Measurements from ENCODE around the gene HELZ. TPM values are rescaled to one million over a fixed set of nuclear protein-coding genes. Genes with fewer than 3 reads are reported as not detected.

Gene HELZ
- total and polyA plus RNA-seq, 2 of the 8 experiments (the other 6 are each of a cell fraction or from before 2014, with no cell fraction given) = 10.0 to 48.7 TPM

- H3K14ac ChIP-seq (ENCODE audit: insufficient read length) = no peak overlapping the region
These were observed 36.1 kb upstream of the HELZ start for GRCh38 chr17:67281053-67281452.

More at GRCh38 chr17:67281053-67281452, 36.1 kb upstream of the HELZ start:
- Histone ChIP-seq H3K27me3 (replicated peaks in 1 of 4; ENCODE audit: control insufficient read depth in 3 of 4, extremely low read depth in 1 of 4, insufficient read depth in 3 of 4, low read length in 3 of 4) (no peaks in the 10 kb centered on the region), H4K91ac (replicated peaks; ENCODE audit: insufficient read length, low read length) (no peak overlapping the region), H4K20me1 (replicated peaks in 1 of 2; ENCODE audit: control insufficient read depth in 1 of 2, insufficient read depth in 2 of 2, low read length in 2 of 2) (no peaks in the 10 kb centered on the region), H3K79me1 (ENCODE audit: low read depth, low read length) (no peaks in the 10 kb centered on the region), H3K23ac (ENCODE audit: insufficient read length) (no peak overlapping the region), H3K56ac (replicated peaks; ENCODE audit: insufficient read length, low read depth, low read length) (no peak overlapping the region), H3K4ac (replicated peaks; ENCODE audit: insufficient read length, low read depth, low read length) (no peak overlapping the region), H2AFZ (ENCODE audit: low read length) (peak overlapping the region; percentile 94; the same call in 1 of the 2 replicates), H2BK20ac (ENCODE audit: low read length) (0 out of 2 replicates have a peak overlapping the region, but pooled peaks have one; percentile 77), H4K5ac (ENCODE audit: insufficient read length, low read depth, low read length) (no peak overlapping the region), H3K36me3 (ENCODE audit: control insufficient read depth in 2 of 4, insufficient read depth in 4 of 4, low read length in 3 of 4) (no peaks in the 10 kb centered on the region), H2BK15ac (ENCODE audit: low read length) (no peak overlapping the region), H3K9me3 (ENCODE audit: insufficient read depth in 2 of 2, low read depth in 1 of 2, low read length in 1 of 2) (no peaks in the 10 kb centered on the region), H3K4me2 (ENCODE audit: insufficient read depth in 1 of 2, low read depth in 2 of 2, low read length in 2 of 2) (peak overlapping the region in 1 of 2 experiments; percentile 29; a peak in 1 of 4 replicates), H2AK5ac (ENCODE audit: low read depth, low read length) (no peak overlapping the region), H2BK12ac (ENCODE audit: low read depth, low read length) (no peak overlapping the region), H2BK5ac (ENCODE audit: low read depth, low read length) (peak overlapping the region; percentile 22; the same call in 1 of the 2 replicates), H3K9ac (replicated peaks in 1 of 4; ENCODE audit: extremely low read depth in 1 of 4, low read depth in 3 of 4, low read length in 3 of 4) (no peak overlapping the region), H3K23me2 (ENCODE audit: low read depth, low read length) (no peaks in the 10 kb centered on the region), H3K27ac (ENCODE audit: low read depth, low read length) (no peak overlapping the region), H3K4me3 (ENCODE audit: extremely low read depth in 1 of 4, insufficient read depth in 2 of 4, low read depth in 3 of 4, low read length in 4 of 4) (no peak overlapping the region), H4K8ac (ENCODE audit: extremely low read depth, insufficient read depth, low read length) (no peak overlapping the region), H3K4me1 (replicated peaks in 1 of 4; ENCODE audit: control insufficient read depth in 3 of 4, insufficient read depth in 4 of 4, low read length in 3 of 4) (peaks cover 2 to 13% (median 4%) of the 10 kb centered on the region in 4 experiments; a peak in 3 of 7 replicates), H2BK120ac (replicated peaks; ENCODE audit: low read depth, low read length) (no peak overlapping the region), H3K79me2 (ENCODE audit: control insufficient read depth in 1 of 2, insufficient read depth in 2 of 2, low read length in 2 of 2) (no peaks in the 10 kb centered on the region), H3K18ac (ENCODE audit: extremely low read depth, low read length) (no peak overlapping the region; the same call in 1 of the 2 replicates)
- 0 out of 2 replicates have a peak, but pooled peaks have one; percentile 18 for TF ChIP-seq TAF1 (IDR thresholded peaks at IDR 0.05; ENCODE audit: low read depth, low read length)
- no peak for TF ChIP-seq TBP (IDR thresholded peaks at IDR 0.05; ENCODE audit: low read depth, low read length)
- ChIA-PET CTCF (ENCODE audit: partially characterized antibody) (interaction anchor here (0.9 to 23.4 kb wide), 6 partner anchors 4 to 126 kb away, joined by 3 to 253 read pairs (median 3); no protein-coding TSS in a partner anchor), POLR2A (ENCODE audit: partially characterized antibody) (no interaction called here)
- DNase-seq (ENCODE audit: low read depth in 1 of 2, low spot score in 2 of 2) (no peak), FAIRE-seq (no peak)
- WGBS, 2 experiments (ENCODE audit: extremely low coverage in 1 of 2, insufficient coverage in 1 of 2, insufficient read length in 1 of 2, insufficient replicate concordance in 2 of 2, low coverage in 1 of 2, low lambda C conversion rate in 2 of 2, missing lambda C conversion rate in 1 of 2) = 75% methylated on average over 3 of the region's 3 CpGs; no CpG with 5 or more reads in 1 of the 2 experiments
